Measurements from ENCODE around the gene PTPRQ. TPM values are rescaled to one million over a fixed set of nuclear protein-coding genes. Genes with fewer than 3 reads are reported as not detected.
A peak's percentile ranks its signal among the peaks of the same experiment; 100 is the strongest.

Gene PTPRQ
- total RNA-seq, 1 donor from 2014 or later, result 0.07 TPM

GRCh38 chr12:80484746-80485145, 40.7 kb downstream of the PTPRQ start:
- H3K9me3 ChIP-seq (ENCODE audit: low read depth), result no peaks in the 10 kb centered on the region
- no peaks in the 10 kb centered on the region for H3K4me1 Mint-ChIP-seq
- TF ChIP-seq CTCF (IDR thresholded peaks at IDR 0.05) (no peak), EZH2 (IDR thresholded peaks at IDR 0.05) (no peak), EZH2phosphoT487 (IDR thresholded peaks at IDR 0.05) (no peak)

GRCh38 chr12:80485222-80485987, 41.4 kb downstream of the PTPRQ start:
- Histone ChIP-seq H2AFZ (replicated peaks) (no peak overlapping the region), H3F3A (ENCODE audit: low read depth) (no peaks in the 10 kb centered on the region), H3K36me3 (no peaks in the 10 kb centered on the region), H3K9me3 (ENCODE audit: low read depth) (no peaks in the 10 kb centered on the region), H3K79me2 (ENCODE audit: low read depth) (no peaks in the 10 kb centered on the region), H4K20me1 (ENCODE audit: low read depth) (no peaks in the 10 kb centered on the region), H3K9ac (no peak overlapping the region), H3K4me2 (no peak overlapping the region), H3K27ac (no peak overlapping the region), H3K4me3 (no peak overlapping the region), H3K27me3 (no peaks in the 10 kb centered on the region), H3K4me1 (no peaks in the 10 kb centered on the region)
- H3K9me3 Mint-ChIP-seq, result peaks cover 2% of the 10 kb centered on the region
- no peaks in the 10 kb centered on the region for H3K27me3 Mint-ChIP-seq (ENCODE audit: insufficient read depth, low read depth)
- H3K4me3 Mint-ChIP-seq, result no peak overlapping the region
- no peak overlapping the region for H3K27ac Mint-ChIP-seq
- H3K4me1 Mint-ChIP-seq, result no peaks in the 10 kb centered on the region
- no peaks in the 10 kb centered on the region for H3K36me3 Mint-ChIP-seq
- TF ChIP-seq EZH2 (IDR thresholded peaks at IDR 0.05) (no peak), EZH2phosphoT487 (IDR thresholded peaks at IDR 0.05) (no peak), CTCF (IDR thresholded peaks at IDR 0.05) (no peak)
- no peak for DNase-seq (ENCODE audit: low spot score)

More at GRCh38 chr12:80484746-80485145, 40.7 kb downstream of the PTPRQ start:
- Histone ChIP-seq H3F3A (ENCODE audit: low read depth) (no peaks in the 10 kb centered on the region), H3K4me3 (no peak overlapping the region), H3K4me2 (no peak overlapping the region), H2AFZ (replicated peaks) (no peak overlapping the region), H4K20me1 (ENCODE audit: low read depth) (no peaks in the 10 kb centered on the region), H3K9ac (no peak overlapping the region), H3K27ac (no peak overlapping the region), H3K4me1 (no peaks in the 10 kb centered on the region), H3K79me2 (ENCODE audit: low read depth) (no peaks in the 10 kb centered on the region), H3K27me3 (no peaks in the 10 kb centered on the region), H3K36me3 (no peaks in the 10 kb centered on the region)
- Mint-ChIP-seq H3K4me3 (no peak overlapping the region), H3K9me3 (peaks cover 2% of the 10 kb centered on the region), H3K27ac (no peak overlapping the region), H3K27me3 (ENCODE audit: insufficient read depth, low read depth) (no peaks in the 10 kb centered on the region), H3K36me3 (no peaks in the 10 kb centered on the region)
- DNase-seq (ENCODE audit: low spot score), result no peak

GRCh38 chr12:80490329-80490728, 46.3 kb downstream of the PTPRQ start:
- H3K9me3 ChIP-seq (ENCODE audit: low read depth), result no peaks in the 10 kb centered on the region
- no peak overlapping the region for H3K4me2 ChIP-seq
- Mint-ChIP-seq H3K36me3 (no peaks in the 10 kb centered on the region), H3K9me3 (no peaks in the 10 kb centered on the region), H3K27ac (no peak overlapping the region), H3K4me1 (no peaks in the 10 kb centered on the region), H3K4me3 (no peak overlapping the region), H3K27me3 (ENCODE audit: insufficient read depth, low read depth) (no peaks in the 10 kb centered on the region)
- no peaks in the 10 kb centered on the region for H3K27me3 ChIP-seq
- TF ChIP-seq CTCF (IDR thresholded peaks at IDR 0.05) (no peak), EZH2phosphoT487 (IDR thresholded peaks at IDR 0.05) (no peak), EZH2 (IDR thresholded peaks at IDR 0.05) (no peak)
- H3K4me3 ChIP-seq, result no peak overlapping the region
- no peaks in the 10 kb centered on the region for H4K20me1 ChIP-seq (ENCODE audit: low read depth)
- DNase-seq (ENCODE audit: low spot score), result peak; percentile 22
- H3K4me1 ChIP-seq, result no peaks in the 10 kb centered on the region
- no peak overlapping the region for H2AFZ ChIP-seq (replicated peaks)
- no peak overlapping the region for H3K27ac ChIP-seq
- no peaks in the 10 kb centered on the region for H3K36me3 ChIP-seq
- no peaks in the 10 kb centered on the region for H3F3A ChIP-seq (ENCODE audit: low read depth)
- no peak overlapping the region for H3K9ac ChIP-seq
- H3K79me2 ChIP-seq (ENCODE audit: low read depth), result no peaks in the 10 kb centered on the region

All from neural progenitor cell (in vitro differentiated cells).